Adrenal gland (tissue), 5 donors: ENCODE data around the gene ARHGAP27.

ENCODE experiments used
- POLR2A ChIP-seq, 2 donors: fragments of 450-650 bp; IDR thresholded peaks; one replicate each; pipeline ENCODE4 v1.6.1; 2017; ENCODE audit warnings: antibody characterized with exemption in 2 of 2, mild to moderate bottlenecking in 2 of 2, moderate library complexity in 1 of 2
- TF ChIP-seq, protein P1 (sequence below), 6 experiments: fragments of 450-650 bp in 4 of 6; fragments of 200-600 bp in 2 of 6; sonication (generic) in 1 of 6; IDR thresholded peaks; 1 replicate in 5 of 6; 2 replicates in 1 of 6; pipeline versions ENCODE4 v1.5.1 to v1.8.0; 2016 to 2021; ENCODE audit warnings: antibody characterized with exemption in 6 of 6, mild to moderate bottlenecking in 2 of 6, moderate library complexity in 1 of 6
- donor health status: DM: no; HTN: no; CAD: no.

DNA sequence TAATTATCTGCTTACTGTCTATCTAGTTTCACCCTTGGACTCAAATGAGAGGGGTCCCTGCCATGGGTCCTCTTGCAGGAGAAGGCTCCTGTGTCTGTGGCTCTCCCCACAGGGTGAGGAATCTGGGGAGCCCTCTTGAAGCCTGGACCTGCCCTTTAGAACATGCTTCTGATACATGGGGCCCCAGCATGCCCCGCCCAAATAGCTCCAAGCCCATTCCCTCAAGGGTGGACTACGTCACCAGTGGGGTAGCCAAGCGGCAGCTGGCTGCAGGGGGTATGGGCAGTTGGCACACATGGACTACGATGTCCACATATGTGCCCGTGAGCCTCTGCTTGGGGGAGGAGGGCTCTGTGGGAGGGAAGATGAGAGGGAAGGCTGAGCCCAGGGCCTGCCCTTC lies 39.3 kb downstream of the ARHGAP27 start:
- no peak for TF ChIP-seq POLR2A (IDR thresholded peaks at IDR 0.05)
- TF ChIP-seq, protein P1, sequence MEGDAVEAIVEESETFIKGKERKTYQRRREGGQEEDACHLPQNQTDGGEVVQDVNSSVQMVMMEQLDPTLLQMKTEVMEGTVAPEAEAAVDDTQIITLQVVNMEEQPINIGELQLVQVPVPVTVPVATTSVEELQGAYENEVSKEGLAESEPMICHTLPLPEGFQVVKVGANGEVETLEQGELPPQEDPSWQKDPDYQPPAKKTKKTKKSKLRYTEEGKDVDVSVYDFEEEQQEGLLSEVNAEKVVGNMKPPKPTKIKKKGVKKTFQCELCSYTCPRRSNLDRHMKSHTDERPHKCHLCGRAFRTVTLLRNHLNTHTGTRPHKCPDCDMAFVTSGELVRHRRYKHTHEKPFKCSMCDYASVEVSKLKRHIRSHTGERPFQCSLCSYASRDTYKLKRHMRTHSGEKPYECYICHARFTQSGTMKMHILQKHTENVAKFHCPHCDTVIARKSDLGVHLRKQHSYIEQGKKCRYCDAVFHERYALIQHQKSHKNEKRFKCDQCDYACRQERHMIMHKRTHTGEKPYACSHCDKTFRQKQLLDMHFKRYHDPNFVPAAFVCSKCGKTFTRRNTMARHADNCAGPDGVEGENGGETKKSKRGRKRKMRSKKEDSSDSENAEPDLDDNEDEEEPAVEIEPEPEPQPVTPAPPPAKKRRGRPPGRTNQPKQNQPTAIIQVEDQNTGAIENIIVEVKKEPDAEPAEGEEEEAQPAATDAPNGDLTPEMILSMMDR (IDR thresholded peaks at IDR 0.05): no peak
